NT2/D1 (cell line): ENCODE measurements around the gene TENM3.

Experiments used
- DNase-seq: peaks from one replicate; pipeline ENCODE4 v3.0.0-alpha.2; 2011; ENCODE audit warnings: low read depth, low spot score
- H3K27me3 ChIP-seq: 2 replicates; pipeline ENCODE4 v1.6.0; 2011; ENCODE audit warnings: mild to moderate bottlenecking; ENCODE audit not compliant: insufficient read length, insufficient read depth
- H3K36me3 ChIP-seq: 2 replicates; pipeline ENCODE4 v1.6.1; 2011; ENCODE audit warnings: mild to moderate bottlenecking, low read length, mixed read lengths; ENCODE audit not compliant: insufficient read depth, insufficient read length
- H3K4me1 ChIP-seq: 2 replicates; pipeline ENCODE4 v1.5.1; 2011; ENCODE audit not compliant: insufficient read depth, insufficient read length
- H3K4me3 ChIP-seq: 2 replicates; pipeline ENCODE4 v1.5.1; 2011; ENCODE audit warnings: low read depth; ENCODE audit not compliant: insufficient read length
- H3K9ac ChIP-seq: 2 replicates; pipeline ENCODE4 v1.6.0; 2011; ENCODE audit warnings: low read depth; ENCODE audit not compliant: insufficient read length
- H3K9me3 ChIP-seq: 2 replicates; pipeline ENCODE4 v1.5.1; 2011; ENCODE audit warnings: mild to moderate bottlenecking, low read length; ENCODE audit not compliant: insufficient read depth
- SUZ12 ChIP-seq: IDR thresholded peaks from 2 replicates; pipeline ENCODE4 v1.6.1; 2011; ENCODE audit not compliant: insufficient read length, insufficient read depth; ENCODE audit errors: extremely low read depth
- YY1 ChIP-seq: IDR thresholded peaks from 2 replicates; pipeline ENCODE4 v1.6.1; 2011; ENCODE audit not compliant: insufficient read length, insufficient read depth
- ZNF274 ChIP-seq: IDR thresholded peaks from 2 replicates; pipeline ENCODE4 v1.6.1; 2011; ENCODE audit warnings: mild to moderate bottlenecking, low read depth, low read length

Gene TENM3

DNA sequence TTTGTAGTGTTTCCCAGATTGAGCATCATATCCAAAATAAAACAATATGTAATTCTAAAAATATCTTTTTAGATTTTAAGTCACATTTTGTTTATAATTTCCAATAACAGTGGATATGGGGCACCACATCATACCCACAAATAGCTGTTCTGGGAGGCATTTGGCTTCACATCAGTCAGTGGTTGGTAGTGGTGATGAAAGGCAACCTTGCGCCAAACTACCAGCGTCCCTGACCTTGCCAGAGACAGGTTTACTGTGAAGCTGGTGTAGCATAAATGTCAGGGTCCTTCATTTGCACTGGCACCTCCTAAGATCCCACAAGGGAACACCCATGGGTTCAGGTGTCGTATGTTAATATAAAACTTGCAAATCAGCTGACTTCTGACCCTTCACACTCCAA is 451.8 kb downstream of the TENM3 start:
- Histone ChIP-seq H3K36me3 (peaks cover 6% of the 10 kb centered on the region), H3K9me3 (no peaks in the 10 kb centered on the region), H3K4me3 (no peak overlapping the region), H3K9ac (no peak overlapping the region), H3K27me3 (no peaks in the 10 kb centered on the region), H3K4me1 (no peaks in the 10 kb centered on the region)
- no peak for DNase-seq
- no peak for TF ChIP-seq ZNF274
- no peak for TF ChIP-seq SUZ12
- no peak for TF ChIP-seq YY1

DNA sequence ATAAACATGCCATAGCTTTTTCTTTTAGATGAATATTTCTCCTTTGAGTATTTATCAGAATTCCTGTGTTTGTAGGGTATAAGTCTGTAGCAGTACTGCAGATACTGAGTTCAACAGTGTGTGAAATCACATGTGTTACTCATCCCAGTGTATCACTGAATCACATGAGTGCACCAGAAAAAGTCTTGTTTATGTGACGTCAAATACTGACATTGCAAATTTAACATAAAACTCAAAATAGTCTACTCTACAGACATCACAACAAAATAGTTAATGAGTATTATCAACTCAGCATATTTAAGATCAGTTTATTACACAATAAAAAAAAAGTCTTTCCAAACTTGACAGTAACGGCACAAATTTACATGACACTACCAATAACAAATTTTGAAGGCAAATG is 452.6 kb downstream of the TENM3 start:
- H3K4me3 ChIP-seq, result no peak overlapping the region
- peaks cover 3% of the 10 kb centered on the region for H3K36me3 ChIP-seq
- no peaks in the 10 kb centered on the region for H3K27me3 ChIP-seq
- no peaks in the 10 kb centered on the region for H3K4me1 ChIP-seq
- no peak overlapping the region for H3K9ac ChIP-seq
- H3K9me3 ChIP-seq, result no peaks in the 10 kb centered on the region
- DNase-seq, result no peak
- no peak for TF ChIP-seq ZNF274
- no peak for TF ChIP-seq YY1
- no peak for TF ChIP-seq SUZ12

DNA sequence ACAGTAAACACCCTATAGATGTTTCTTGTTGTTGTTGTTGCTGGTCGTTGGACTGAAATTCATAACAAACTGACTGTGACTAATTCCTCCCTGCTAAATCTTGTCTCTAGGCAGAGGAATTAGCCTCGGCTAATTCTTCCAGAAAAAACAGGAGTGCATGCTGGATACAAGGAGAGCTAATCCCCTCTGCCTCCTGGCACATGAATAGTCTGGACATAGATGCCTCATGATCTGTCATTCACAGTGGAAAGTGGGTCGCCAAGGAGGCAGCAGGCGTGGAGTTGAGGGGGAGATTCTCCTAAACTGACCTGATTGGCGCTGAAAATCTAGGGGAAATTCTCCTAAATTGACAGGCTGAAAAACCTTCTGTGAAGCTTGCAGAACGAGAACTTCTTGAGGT is 453.9 kb downstream of the TENM3 start:
- Histone ChIP-seq H3K36me3 (peaks cover 3% of the 10 kb centered on the region), H3K27me3 (no peaks in the 10 kb centered on the region), H3K9me3 (no peaks in the 10 kb centered on the region), H3K9ac (no peak overlapping the region), H3K4me3 (no peak overlapping the region), H3K4me1 (no peaks in the 10 kb centered on the region)
- DNase-seq, result no peak
- no peak for TF ChIP-seq SUZ12
- TF ChIP-seq YY1, result no peak
- TF ChIP-seq ZNF274, result no peak

DNA sequence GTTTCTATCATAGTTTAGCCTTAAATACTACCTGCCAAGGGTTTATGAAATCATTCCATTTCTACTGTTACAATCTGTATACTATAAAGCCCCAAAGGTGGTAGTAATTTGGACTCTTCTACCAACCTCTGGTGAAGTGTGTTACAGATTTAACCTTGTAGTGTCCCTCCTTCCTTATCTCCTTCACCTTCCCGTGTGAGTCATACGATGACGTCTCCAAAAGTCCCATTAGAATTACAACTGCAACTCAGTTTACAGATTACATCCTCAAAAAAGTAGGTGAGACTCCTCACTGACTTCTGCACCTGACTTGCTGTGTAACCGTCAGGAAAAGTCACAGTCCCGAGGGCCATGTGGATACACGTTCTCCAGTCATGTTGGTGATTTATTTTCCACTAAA is 455.0 kb downstream of the TENM3 start:
- no peak for TF ChIP-seq YY1
- Histone ChIP-seq H3K27me3 (no peaks in the 10 kb centered on the region), H3K9ac (no peak overlapping the region), H3K36me3 (peaks cover 3% of the 10 kb centered on the region), H3K9me3 (no peaks in the 10 kb centered on the region), H3K4me1 (no peaks in the 10 kb centered on the region), H3K4me3 (no peak overlapping the region)
- no peak for DNase-seq

DNA sequence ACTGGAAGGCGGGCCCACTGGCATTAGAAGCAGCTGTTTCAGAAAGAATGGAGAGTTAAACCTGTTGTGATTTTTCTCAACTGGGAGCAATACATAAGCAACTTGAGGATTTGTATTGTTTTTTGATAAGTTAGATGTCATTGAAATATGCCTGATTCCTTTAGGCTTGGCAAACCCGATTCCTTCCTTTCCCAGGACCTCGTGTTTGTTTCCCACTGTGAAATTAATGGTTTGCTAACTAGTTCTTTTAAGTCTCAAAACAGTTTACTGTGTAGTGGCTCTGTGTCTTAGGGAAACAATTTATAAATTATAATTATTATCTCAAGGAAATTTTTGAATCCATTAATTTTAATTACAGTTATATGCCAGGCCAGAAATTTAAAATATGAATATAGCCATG is 456.0 kb downstream of the TENM3 start:
- no peaks in the 10 kb centered on the region for H3K4me1 ChIP-seq
- H3K9ac ChIP-seq, result no peak overlapping the region
- no peaks in the 10 kb centered on the region for H3K9me3 ChIP-seq
- peaks cover under 1% of the 10 kb centered on the region for H3K36me3 ChIP-seq
- no peak for DNase-seq
- TF ChIP-seq SUZ12 (no peak), YY1 (no peak), ZNF274 (no peak)
- no peaks in the 10 kb centered on the region for H3K27me3 ChIP-seq
- H3K4me3 ChIP-seq, result no peak overlapping the region

DNA sequence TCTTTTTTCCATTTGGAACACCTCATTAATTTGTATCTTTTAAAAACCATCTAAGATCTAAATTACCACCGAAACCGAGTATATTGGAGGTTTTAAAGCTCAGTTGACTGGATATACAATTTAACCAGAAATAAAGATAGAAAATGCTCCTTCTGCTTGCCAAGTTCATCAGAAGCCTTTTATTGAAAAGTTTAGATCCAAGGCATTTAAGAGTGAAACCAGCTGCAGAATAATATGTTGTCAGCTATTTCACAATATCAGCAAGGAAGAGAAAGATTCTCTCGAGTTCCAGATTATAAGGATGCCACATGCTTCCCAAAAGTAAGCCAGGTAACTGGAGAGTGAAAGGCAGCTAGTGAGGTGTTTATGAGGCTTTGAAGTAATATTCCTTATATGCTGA is 456.6 kb downstream of the TENM3 start:
- no peak for DNase-seq
- no peaks in the 10 kb centered on the region for H3K36me3 ChIP-seq
- no peak overlapping the region for H3K9ac ChIP-seq
- no peaks in the 10 kb centered on the region for H3K27me3 ChIP-seq
- TF ChIP-seq YY1 (no peak), SUZ12 (no peak), ZNF274 (no peak)
- no peaks in the 10 kb centered on the region for H3K9me3 ChIP-seq
- no peak overlapping the region for H3K4me3 ChIP-seq
- no peaks in the 10 kb centered on the region for H3K4me1 ChIP-seq

DNA sequence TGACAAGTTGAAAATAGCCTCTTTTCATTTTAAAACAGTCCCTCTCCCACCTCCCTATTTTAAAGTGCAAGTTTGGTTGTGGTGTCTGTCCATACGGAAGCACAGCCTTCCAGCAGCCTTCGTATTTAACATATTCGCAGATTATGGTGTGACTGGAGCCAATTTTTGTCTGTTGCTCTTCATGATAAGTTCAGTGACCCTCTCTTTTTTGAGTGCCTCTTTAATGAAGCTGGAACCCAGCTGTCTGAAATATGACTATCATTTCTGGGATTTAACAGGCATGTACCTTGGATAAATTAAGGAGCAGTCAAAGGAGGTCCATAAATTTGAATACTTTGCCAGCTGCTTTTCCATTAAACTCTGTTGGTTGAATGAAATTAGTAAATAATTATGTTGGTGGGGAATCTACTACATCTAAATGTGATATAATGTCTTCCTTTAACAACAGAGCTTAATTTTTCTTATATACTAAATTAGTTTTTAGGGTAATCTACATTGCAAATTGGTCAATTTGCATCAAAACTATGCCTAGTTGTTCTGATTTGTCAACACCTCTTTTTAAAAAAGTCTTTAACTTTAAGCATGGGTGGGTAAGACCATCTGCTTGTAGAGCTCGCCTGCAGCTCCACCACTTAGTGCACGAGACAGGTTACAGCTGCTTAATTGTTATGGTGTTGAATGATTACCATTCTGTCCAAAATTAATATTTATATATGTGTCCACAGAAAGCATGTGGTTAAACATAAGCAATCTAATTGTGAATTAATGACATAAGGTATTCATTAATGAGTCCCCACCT is 457.4 kb downstream of the TENM3 start:
- no peak for TF ChIP-seq ZNF274
- TF ChIP-seq YY1, result no peak
- Histone ChIP-seq H3K27me3 (no peaks in the 10 kb centered on the region), H3K36me3 (no peaks in the 10 kb centered on the region), H3K4me1 (no peaks in the 10 kb centered on the region), H3K9ac (no peak overlapping the region), H3K9me3 (no peaks in the 10 kb centered on the region), H3K4me3 (no peak overlapping the region)
- no peak for DNase-seq
